ENCODE measurements around the gene SVIL. TPM values are rescaled to one million over a fixed set of nuclear protein-coding genes. Genes with fewer than 3 reads are reported as not detected.

SVIL gene
- total RNA-seq, 1 donor from 2014 or later = 72.1 TPM

DNA sequence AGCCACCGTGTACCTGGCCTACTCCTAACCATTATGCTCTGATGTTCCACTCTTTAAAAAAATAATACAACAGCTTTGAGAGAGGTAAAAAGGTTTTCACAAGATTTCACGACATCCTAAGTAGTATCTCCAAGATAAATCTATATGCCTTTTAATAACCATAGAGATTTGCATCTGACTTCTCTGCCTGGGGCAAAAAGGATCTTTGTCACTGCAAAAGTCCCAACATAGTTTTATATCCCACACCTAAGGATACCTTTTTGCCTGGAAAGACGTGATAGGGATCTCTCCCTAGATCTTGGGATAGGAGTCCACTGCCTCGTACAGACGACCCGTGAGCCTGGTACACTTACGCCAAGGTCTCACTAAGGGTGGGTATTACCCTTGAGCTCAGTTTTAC lies 31.4 kb upstream of the SVIL start:
- no peak for DNase-seq (ENCODE audit: low read depth)
- H3K27me3 ChIP-seq (ENCODE audit: control insufficient read depth, insufficient read depth, low read length) = no peaks in the 10 kb centered on the region
- H3K36me3 ChIP-seq (ENCODE audit: control insufficient read depth, insufficient read depth, low read length) = no peaks in the 10 kb centered on the region
- no peak overlapping the region for H3K4me3 ChIP-seq (ENCODE audit: low read depth, low read length)
- TF ChIP-seq, protein P1, sequence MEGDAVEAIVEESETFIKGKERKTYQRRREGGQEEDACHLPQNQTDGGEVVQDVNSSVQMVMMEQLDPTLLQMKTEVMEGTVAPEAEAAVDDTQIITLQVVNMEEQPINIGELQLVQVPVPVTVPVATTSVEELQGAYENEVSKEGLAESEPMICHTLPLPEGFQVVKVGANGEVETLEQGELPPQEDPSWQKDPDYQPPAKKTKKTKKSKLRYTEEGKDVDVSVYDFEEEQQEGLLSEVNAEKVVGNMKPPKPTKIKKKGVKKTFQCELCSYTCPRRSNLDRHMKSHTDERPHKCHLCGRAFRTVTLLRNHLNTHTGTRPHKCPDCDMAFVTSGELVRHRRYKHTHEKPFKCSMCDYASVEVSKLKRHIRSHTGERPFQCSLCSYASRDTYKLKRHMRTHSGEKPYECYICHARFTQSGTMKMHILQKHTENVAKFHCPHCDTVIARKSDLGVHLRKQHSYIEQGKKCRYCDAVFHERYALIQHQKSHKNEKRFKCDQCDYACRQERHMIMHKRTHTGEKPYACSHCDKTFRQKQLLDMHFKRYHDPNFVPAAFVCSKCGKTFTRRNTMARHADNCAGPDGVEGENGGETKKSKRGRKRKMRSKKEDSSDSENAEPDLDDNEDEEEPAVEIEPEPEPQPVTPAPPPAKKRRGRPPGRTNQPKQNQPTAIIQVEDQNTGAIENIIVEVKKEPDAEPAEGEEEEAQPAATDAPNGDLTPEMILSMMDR (IDR thresholded peaks at IDR 0.05; ENCODE audit: insufficient read depth, low read length, poor library complexity, severe bottlenecking) = no peak

DNA sequence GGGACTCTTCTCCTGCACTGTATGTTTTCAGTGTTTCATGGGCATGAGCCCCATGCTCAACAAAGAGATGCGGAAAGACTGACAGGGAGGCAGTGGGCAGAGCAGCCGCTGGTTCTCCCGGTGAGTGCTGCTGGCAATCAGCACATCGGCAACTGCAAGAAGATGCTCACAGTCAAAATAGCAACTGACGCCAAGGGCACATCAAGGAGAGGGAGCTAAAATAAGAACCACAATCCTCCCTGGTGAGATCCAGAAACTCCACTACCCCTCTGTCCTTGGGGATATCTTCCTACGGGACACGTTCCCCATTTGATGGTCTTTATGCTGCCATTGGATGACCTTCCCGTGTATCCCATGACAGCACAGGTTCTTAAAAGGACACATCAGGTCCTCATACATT lies 28.9 kb upstream of the SVIL start:
- H3K4me3 ChIP-seq (ENCODE audit: low read depth, low read length) = no peak overlapping the region
- no peaks in the 10 kb centered on the region for H3K27me3 ChIP-seq (ENCODE audit: control insufficient read depth, insufficient read depth, low read length)
- TF ChIP-seq, protein P1 (IDR thresholded peaks at IDR 0.05; ENCODE audit: insufficient read depth, low read length, poor library complexity, severe bottlenecking) = no peak
- H3K36me3 ChIP-seq (ENCODE audit: control insufficient read depth, insufficient read depth, low read length) = no peaks in the 10 kb centered on the region
- no peak for DNase-seq (ENCODE audit: low read depth)

- DNase-seq (ENCODE audit: low read depth) = peak; percentile 100
- TF ChIP-seq, protein P1 (IDR thresholded peaks at IDR 0.05; ENCODE audit: insufficient read depth, low read length, poor library complexity, severe bottlenecking) = peak; percentile 35
- Histone ChIP-seq H3K36me3 (ENCODE audit: control insufficient read depth, insufficient read depth, low read length) (peaks cover 3% of the 10 kb centered on the region), H3K4me3 (ENCODE audit: low read depth, low read length) (no peak overlapping the region), H3K27me3 (ENCODE audit: control insufficient read depth, insufficient read depth, low read length) (no peaks in the 10 kb centered on the region)
Observed at GRCh38 chr10:29658984-29659965, 24.5 kb upstream of the SVIL start.

GRCh38 chr10:29657719-29658274 lies 23.0 kb upstream of the SVIL start:
- Histone ChIP-seq H3K27me3 (ENCODE audit: control insufficient read depth, insufficient read depth, low read length) (no peaks in the 10 kb centered on the region), H3K36me3 (ENCODE audit: control insufficient read depth, insufficient read depth, low read length) (peaks cover 3% of the 10 kb centered on the region), H3K4me3 (ENCODE audit: low read depth, low read length) (no peak overlapping the region)
- TF ChIP-seq, protein P1 (IDR thresholded peaks at IDR 0.05; ENCODE audit: insufficient read depth, low read length, poor library complexity, severe bottlenecking) = no peak
- DNase-seq (ENCODE audit: low read depth) = no peak

GRCh38 chr10:29656451-29656992 lies 21.8 kb upstream of the SVIL start:
- TF ChIP-seq, protein P1 (IDR thresholded peaks at IDR 0.05; ENCODE audit: insufficient read depth, low read length, poor library complexity, severe bottlenecking) = no peak
- no peak overlapping the region for H3K4me3 ChIP-seq (ENCODE audit: low read depth, low read length)
- H3K36me3 ChIP-seq (ENCODE audit: control insufficient read depth, insufficient read depth, low read length) = peaks cover 3% of the 10 kb centered on the region
- H3K27me3 ChIP-seq (ENCODE audit: control insufficient read depth, insufficient read depth, low read length) = no peaks in the 10 kb centered on the region
- DNase-seq (ENCODE audit: low read depth) = no peak
